Peyer's patch (tissue), 4 donors: ENCODE results near the gene EPB41L3.
"Not testable (repeated sequence)": the region's sequence is repeated elsewhere in the genome, so short reads cannot be mapped to it uniquely, and the experiment has no call there.

Experiments used
- CTCF ChIP-seq, 6 experiments: fragments of 450-650 bp in 4 of 6; fragments of 200-600 bp in 2 of 6; sonication (generic) in 1 of 6; IDR thresholded peaks; one replicate each; pipeline ENCODE4 v1.5.1; 2017 to 2019; ENCODE audit warnings: antibody characterized with exemption in 6 of 6, mild to moderate bottlenecking in 3 of 6, moderate library complexity in 1 of 6
- POLR2A ChIP-seq, 2 donors: fragments of 450-650 bp; IDR thresholded peaks; one replicate each; pipeline ENCODE4 v1.5.1; 2017; ENCODE audit warnings: antibody characterized with exemption in 2 of 2, mild to moderate bottlenecking in 2 of 2, moderate library complexity in 2 of 2

- not testable (repeated sequence) for TF ChIP-seq POLR2A, CTCF (IDR thresholded peaks at IDR 0.05)
These were observed 32.3 kb downstream of the EPB41L3 start for GRCh38 chr18:5511541-5511940.
